PC-9 (cell line): ENCODE data around the gene B4GALT6.

ENCODE experiments used
- EZH2 ChIP-seq: fragments of 200-600 bp; sonication (generic); IDR thresholded peaks from 2 replicates; pipeline ENCODE4 v1.8.0; 2017; ENCODE audit warnings: antibody characterized with exemption, low read depth
- TF ChIP-seq, protein P1 (sequence below): fragments of 200-600 bp; sonication (generic); conservative IDR thresholded peaks from 2 replicates; pipeline ENCODE4 v1.6.1; 2017; ENCODE audit warnings: mixed run types, antibody characterized with exemption, mild to moderate bottlenecking, moderate library complexity

GRCh38 chr18:31678425-31678824 lies 6.0 kb downstream of the B4GALT6 start:
- TF ChIP-seq, protein P1, sequence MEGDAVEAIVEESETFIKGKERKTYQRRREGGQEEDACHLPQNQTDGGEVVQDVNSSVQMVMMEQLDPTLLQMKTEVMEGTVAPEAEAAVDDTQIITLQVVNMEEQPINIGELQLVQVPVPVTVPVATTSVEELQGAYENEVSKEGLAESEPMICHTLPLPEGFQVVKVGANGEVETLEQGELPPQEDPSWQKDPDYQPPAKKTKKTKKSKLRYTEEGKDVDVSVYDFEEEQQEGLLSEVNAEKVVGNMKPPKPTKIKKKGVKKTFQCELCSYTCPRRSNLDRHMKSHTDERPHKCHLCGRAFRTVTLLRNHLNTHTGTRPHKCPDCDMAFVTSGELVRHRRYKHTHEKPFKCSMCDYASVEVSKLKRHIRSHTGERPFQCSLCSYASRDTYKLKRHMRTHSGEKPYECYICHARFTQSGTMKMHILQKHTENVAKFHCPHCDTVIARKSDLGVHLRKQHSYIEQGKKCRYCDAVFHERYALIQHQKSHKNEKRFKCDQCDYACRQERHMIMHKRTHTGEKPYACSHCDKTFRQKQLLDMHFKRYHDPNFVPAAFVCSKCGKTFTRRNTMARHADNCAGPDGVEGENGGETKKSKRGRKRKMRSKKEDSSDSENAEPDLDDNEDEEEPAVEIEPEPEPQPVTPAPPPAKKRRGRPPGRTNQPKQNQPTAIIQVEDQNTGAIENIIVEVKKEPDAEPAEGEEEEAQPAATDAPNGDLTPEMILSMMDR = no peak
- TF ChIP-seq EZH2 = no peak
